ENCODE measurements around the gene PDIA2. TPM values are rescaled to one million over a fixed set of nuclear protein-coding genes. Genes with fewer than 3 reads are reported as not detected.
"Not testable (repeated sequence)": the region's sequence is repeated elsewhere in the genome, so short reads cannot be mapped to it uniquely, and the experiment has no call there.

Gene PDIA2
- total and polyA plus RNA-seq, 2 experiments from 2014 or later = not detected

DNA sequence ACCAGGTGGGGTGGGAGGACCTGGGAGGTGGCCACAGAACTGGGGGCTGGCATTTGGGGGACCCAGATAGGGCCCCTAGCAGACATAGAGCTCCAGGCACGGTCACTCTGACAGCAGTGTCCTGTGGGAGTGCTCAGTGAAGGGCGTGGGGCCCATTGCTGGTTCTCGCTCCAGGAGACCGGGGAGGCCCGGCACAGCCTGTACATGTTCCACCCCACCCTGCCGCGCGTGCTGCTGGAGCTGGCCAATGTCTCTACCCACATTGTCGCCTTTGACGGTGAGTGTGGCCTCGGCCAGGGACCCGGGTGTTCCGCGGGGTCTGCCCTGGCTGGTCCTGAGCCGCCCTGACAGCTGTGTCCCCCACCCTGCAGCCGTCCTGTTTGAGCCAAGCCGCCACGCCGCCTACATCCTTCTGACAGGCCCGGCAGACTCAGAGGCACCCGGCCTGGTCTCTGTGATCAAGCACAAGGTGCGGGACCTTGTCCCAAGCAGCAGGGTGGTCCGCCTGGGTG, 18.5 kb upstream of the PDIA2 start:
- DNase-seq = no peak
- in situ Hi-C loops (cut with MboI) = no loop called here
- 92 to 95% methylated on average over 23 of the region's 23 CpGs for WGBS, 2 experiments (ENCODE audit: low coverage in 1 of 2, low lambda C conversion rate in 2 of 2, missing lambda C conversion rate in 2 of 2)

DNA sequence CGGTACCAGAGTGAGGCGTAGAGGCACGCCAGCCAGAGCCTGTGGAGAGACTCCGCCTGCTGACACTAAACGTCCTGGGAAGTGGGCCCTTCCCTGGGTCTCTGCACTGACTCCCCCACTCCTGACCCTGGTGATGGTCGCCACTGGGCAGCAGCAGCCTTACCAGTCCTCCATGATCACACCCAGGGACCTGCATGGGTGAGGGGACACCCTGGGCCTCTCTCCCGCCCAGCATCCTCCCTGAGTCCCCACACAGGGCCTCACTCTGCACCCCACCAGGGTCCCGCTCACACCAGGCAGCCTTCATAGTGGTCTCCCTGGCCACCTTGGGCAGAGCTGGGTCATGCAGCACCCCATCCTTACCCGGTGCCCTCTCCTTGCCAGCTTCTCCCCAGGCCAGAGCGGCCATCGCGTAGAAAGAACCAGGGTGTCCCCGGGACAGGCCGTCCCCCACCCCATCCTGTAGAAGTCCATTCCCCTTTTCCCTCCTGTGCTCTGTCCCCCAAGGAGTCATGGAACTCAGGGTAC, 17.9 kb upstream of the PDIA2 start:
- in situ Hi-C loops (cut with MboI) = no loop called here
- H2AFZ ChIP-seq = no peak overlapping the region
- 82 to 85% methylated on average over 14 of the region's 14 CpGs for WGBS, 2 experiments (ENCODE audit: low coverage in 1 of 2, low lambda C conversion rate in 2 of 2, missing lambda C conversion rate in 2 of 2)
- no peak for DNase-seq
- no peaks in the 10 kb centered on the region for H3K4me1 ChIP-seq (ENCODE audit: insufficient read depth)
- no peak overlapping the region for H3K27ac ChIP-seq
- H3K79me2 ChIP-seq (ENCODE audit: insufficient read depth) = no peaks in the 10 kb centered on the region
- H3F3A ChIP-seq (ENCODE audit: insufficient read depth) = no peaks in the 10 kb centered on the region
- TF ChIP-seq EZH2 (IDR thresholded peaks at IDR 0.05; ENCODE audit: insufficient read depth, poor library complexity, severe bottlenecking) = no peak
- no peak for TF ChIP-seq EZH2phosphoT487 (IDR thresholded peaks at IDR 0.05; ENCODE audit: insufficient read depth, low read depth)
- H3K4me2 ChIP-seq (ENCODE audit: unreplicated experiment) = no peak overlapping the region
- H3K9me2 ChIP-seq (ENCODE audit: insufficient read depth) = no peaks in the 10 kb centered on the region
- no peaks in the 10 kb centered on the region for H3K36me3 ChIP-seq (ENCODE audit: low read depth)
- H4K20me1 ChIP-seq (ENCODE audit: insufficient read depth) = no peaks in the 10 kb centered on the region
- no peak overlapping the region for H3K4me3 ChIP-seq
- no peaks in the 10 kb centered on the region for H3K27me3 ChIP-seq (replicated peaks; ENCODE audit: insufficient read depth)
- H3K9me3 ChIP-seq (ENCODE audit: low read depth) = no peaks in the 10 kb centered on the region
- H3K9ac ChIP-seq = no peak overlapping the region

More for the DNA sequence above, 18.5 kb upstream of the PDIA2 start:
- H3K27me3 ChIP-seq (replicated peaks; ENCODE audit: insufficient read depth) = no peaks in the 10 kb centered on the region
- no peaks in the 10 kb centered on the region for H4K20me1 ChIP-seq (ENCODE audit: insufficient read depth)
- no peaks in the 10 kb centered on the region for H3K9me3 ChIP-seq (ENCODE audit: low read depth)
- H3K79me2 ChIP-seq (ENCODE audit: insufficient read depth) = no peaks in the 10 kb centered on the region
- H2AFZ ChIP-seq = no peak overlapping the region
- H3K4me2 ChIP-seq (ENCODE audit: unreplicated experiment) = no peak overlapping the region
- no peaks in the 10 kb centered on the region for H3K9me2 ChIP-seq (ENCODE audit: insufficient read depth)
- no peak overlapping the region for H3K4me3 ChIP-seq
- no peak overlapping the region for H3K9ac ChIP-seq
- no peak overlapping the region for H3K27ac ChIP-seq
- no peaks in the 10 kb centered on the region for H3K4me1 ChIP-seq (ENCODE audit: insufficient read depth)
- H3K36me3 ChIP-seq (ENCODE audit: low read depth) = no peaks in the 10 kb centered on the region
- H3F3A ChIP-seq (ENCODE audit: insufficient read depth) = no peaks in the 10 kb centered on the region
- TF ChIP-seq EZH2 (IDR thresholded peaks at IDR 0.05; ENCODE audit: insufficient read depth, poor library complexity, severe bottlenecking) (no peak), EZH2phosphoT487 (IDR thresholded peaks at IDR 0.05; ENCODE audit: insufficient read depth, low read depth) (no peak)

DNA sequence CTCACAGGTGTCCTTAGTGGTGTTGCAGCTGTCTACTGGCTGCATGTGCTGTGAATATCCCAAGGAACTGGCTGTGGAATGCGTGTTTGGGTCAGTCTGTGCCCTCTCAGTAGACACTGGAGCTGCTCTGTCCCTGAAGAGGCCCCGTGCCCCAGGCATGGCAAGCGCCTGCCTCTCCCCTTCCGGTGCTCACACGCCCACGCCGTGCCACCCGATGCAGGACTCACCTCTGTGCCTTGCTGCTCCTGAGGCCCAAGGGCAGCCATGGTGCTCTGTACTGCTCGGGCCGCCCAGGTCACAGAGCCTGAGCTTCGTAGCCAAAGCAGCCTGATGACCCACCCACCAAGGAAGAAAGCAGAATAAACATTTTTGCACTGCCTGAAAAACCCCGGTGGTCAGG, 17.3 kb upstream of the PDIA2 start:
- no peak for TF ChIP-seq EZH2phosphoT487 (IDR thresholded peaks at IDR 0.05; ENCODE audit: insufficient read depth, low read depth)
- TF ChIP-seq EZH2 (IDR thresholded peaks at IDR 0.05; ENCODE audit: insufficient read depth, poor library complexity, severe bottlenecking) = no peak
- WGBS, 2 experiments (ENCODE audit: low coverage in 1 of 2, low lambda C conversion rate in 2 of 2, missing lambda C conversion rate in 2 of 2) = 65 to 80% methylated on average over 11 to 12 of the region's 12 CpGs
- Histone ChIP-seq H3K9me3 (ENCODE audit: low read depth) (no peaks in the 10 kb centered on the region), H3F3A (ENCODE audit: insufficient read depth) (no peaks in the 10 kb centered on the region), H3K4me1 (ENCODE audit: insufficient read depth) (no peaks in the 10 kb centered on the region), H3K79me2 (ENCODE audit: insufficient read depth) (no peaks in the 10 kb centered on the region), H3K36me3 (ENCODE audit: low read depth) (no peaks in the 10 kb centered on the region), H3K27me3 (replicated peaks; ENCODE audit: insufficient read depth) (no peaks in the 10 kb centered on the region), H3K9ac (no peak overlapping the region), H3K27ac (no peak overlapping the region), H3K4me2 (ENCODE audit: unreplicated experiment) (no peak overlapping the region), H4K20me1 (ENCODE audit: insufficient read depth) (no peaks in the 10 kb centered on the region), H3K9me2 (ENCODE audit: insufficient read depth) (no peaks in the 10 kb centered on the region), H3K4me3 (no peak overlapping the region), H2AFZ (no peak overlapping the region)
- in situ Hi-C loops (cut with MboI) = no loop called here
- no peak for DNase-seq

DNA sequence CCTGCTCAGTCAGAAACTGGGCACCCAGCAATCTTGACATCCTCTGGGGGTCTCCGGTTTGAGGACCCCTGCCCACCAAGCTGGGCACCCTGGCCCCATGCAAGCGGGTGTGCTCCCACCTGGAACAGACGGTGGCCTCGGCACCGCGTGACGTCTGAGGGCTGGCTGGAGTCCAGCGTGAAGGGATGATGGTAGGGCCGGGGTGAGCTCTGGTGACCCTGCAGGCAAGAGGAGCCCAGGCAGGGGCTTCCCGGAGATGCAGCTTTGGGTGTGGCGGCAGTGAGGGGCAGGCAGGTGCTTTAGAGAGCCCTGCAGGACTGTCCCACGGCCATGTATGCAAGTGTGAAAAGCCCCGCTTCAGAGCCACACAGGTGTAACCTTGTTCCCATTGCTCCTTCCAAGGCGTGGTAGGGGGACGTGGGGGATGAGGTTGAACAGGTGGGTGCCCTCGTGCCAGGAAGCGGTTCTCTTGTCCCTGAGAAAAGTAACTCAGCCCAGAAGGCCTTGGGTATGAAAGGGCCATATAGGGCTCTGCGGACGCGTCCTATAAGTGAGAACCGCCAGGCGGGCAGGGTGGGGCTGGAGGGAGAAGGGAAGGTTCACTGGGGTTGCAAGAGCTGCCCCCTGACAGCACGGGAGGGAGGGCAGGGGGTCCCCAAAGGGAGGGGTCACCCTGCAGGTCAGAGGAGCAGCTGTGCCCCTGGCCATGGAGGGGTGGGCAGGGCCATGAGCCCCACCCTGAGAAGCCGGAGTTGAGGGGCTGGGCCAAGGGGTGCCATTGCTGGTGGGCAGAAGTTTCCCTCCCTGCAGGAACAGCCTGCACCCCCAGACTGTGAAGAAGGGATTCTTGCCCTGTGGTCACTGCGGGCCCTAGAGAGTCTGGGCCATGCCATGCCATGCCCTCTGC, 16.5 kb upstream of the PDIA2 start:
- H3K9me3 ChIP-seq (ENCODE audit: low read depth) = no peaks in the 10 kb centered on the region
- no peak overlapping the region for H2AFZ ChIP-seq
- no peaks in the 10 kb centered on the region for H4K20me1 ChIP-seq (ENCODE audit: insufficient read depth)
- no peaks in the 10 kb centered on the region for H3F3A ChIP-seq (ENCODE audit: insufficient read depth)
- H3K9me2 ChIP-seq (ENCODE audit: insufficient read depth) = no peaks in the 10 kb centered on the region
- H3K27ac ChIP-seq = no peak overlapping the region
- no peaks in the 10 kb centered on the region for H3K4me1 ChIP-seq (ENCODE audit: insufficient read depth)
- no peak overlapping the region for H3K4me2 ChIP-seq (ENCODE audit: unreplicated experiment)
- H3K4me3 ChIP-seq = no peak overlapping the region
- no peak for DNase-seq
- no peaks in the 10 kb centered on the region for H3K36me3 ChIP-seq (ENCODE audit: low read depth)
- H3K79me2 ChIP-seq (ENCODE audit: insufficient read depth) = no peaks in the 10 kb centered on the region
- no peak overlapping the region for H3K9ac ChIP-seq
- WGBS, 2 experiments (ENCODE audit: low coverage in 1 of 2, low lambda C conversion rate in 2 of 2, missing lambda C conversion rate in 2 of 2) = 43 to 46% methylated on average over 25 of the region's 25 CpGs
- in situ Hi-C loops (cut with MboI) = no loop called here
- no peaks in the 10 kb centered on the region for H3K27me3 ChIP-seq (replicated peaks; ENCODE audit: insufficient read depth)
- no peak for TF ChIP-seq EZH2 (IDR thresholded peaks at IDR 0.05; ENCODE audit: insufficient read depth, poor library complexity, severe bottlenecking)
- no peak for TF ChIP-seq EZH2phosphoT487 (IDR thresholded peaks at IDR 0.05; ENCODE audit: insufficient read depth, low read depth)

DNA sequence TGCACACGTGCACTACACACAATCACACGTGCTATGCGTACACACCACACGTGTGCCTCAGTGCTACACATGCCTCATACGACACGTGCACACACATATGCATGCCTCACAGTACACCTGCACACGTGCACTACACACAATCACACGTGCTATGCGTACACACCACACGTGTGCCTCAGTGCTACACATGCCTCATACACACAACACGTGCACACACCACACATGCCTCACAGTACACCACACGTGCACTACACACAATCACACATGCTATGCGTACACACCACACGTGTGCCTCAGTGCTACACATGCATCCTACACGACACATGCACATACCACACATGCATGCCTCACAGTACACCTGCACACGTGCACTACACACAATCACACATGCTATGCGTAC, 15.4 kb upstream of the PDIA2 start:
- DNase-seq; H3K79me2 ChIP-seq (ENCODE audit: insufficient read depth); in situ Hi-C loops (cut with MboI); H3F3A ChIP-seq (ENCODE audit: insufficient read depth); H4K20me1 ChIP-seq (ENCODE audit: insufficient read depth); H3K27me3 ChIP-seq (replicated peaks; ENCODE audit: insufficient read depth); H3K9me2 ChIP-seq (ENCODE audit: insufficient read depth); H3K4me2 ChIP-seq (ENCODE audit: unreplicated experiment); H3K4me1 ChIP-seq (ENCODE audit: insufficient read depth); H3K27ac ChIP-seq; H3K9me3 ChIP-seq (ENCODE audit: low read depth); H3K4me3 ChIP-seq; H3K36me3 ChIP-seq (ENCODE audit: low read depth); H3K9ac ChIP-seq; H2AFZ ChIP-seq: not testable (repeated sequence)
- WGBS, 2 experiments (ENCODE audit: low coverage in 1 of 2, low lambda C conversion rate in 2 of 2, missing lambda C conversion rate in 2 of 2) = 75 to 83% methylated on average over 17 of the region's 17 CpGs

Data from GM23248 (cell line).